ENCODE measurements around the gene EXOSC2. TPM values are rescaled to one million over a fixed set of nuclear protein-coding genes. Genes with fewer than 3 reads are reported as not detected.

Gene EXOSC2
- total RNA-seq, 2 experiments from 2014 or later, result 96.3 to 97.4 TPM

Other genes with a start within 250 kb of the EXOSC2 start
- 1 to 10 TPM; 5.2 to 5.5 TPM for gene ASS1, start 248.8 kb upstream of the EXOSC2 start, total RNA-seq
- 10 to 100 TPM; 52.8 to 54.1 TPM for gene FUBP3, start 114.2 kb upstream of the EXOSC2 start, total RNA-seq
- under 1 TPM in 1 of 2 experiments, not detected in 1; 0.08 TPM for gene PRDM12, start 29.2 kb upstream of the EXOSC2 start, total RNA-seq
- 10 to 100 TPM; 41.7 to 41.8 TPM for gene ABL1, start 141.5 kb downstream of the EXOSC2 start, total RNA-seq
- not detected for gene QRFP, start 203.0 kb downstream of the EXOSC2 start, total RNA-seq
- not detected for gene FIBCD1, start 245.5 kb downstream of the EXOSC2 start, total RNA-seq